NCI-H1694 treated with DMSO at 0.1 percent for 48 hours (cell line): ENCODE measurements around the gene CDK16.
A peak's percentile ranks its signal among the peaks of the same experiment; 100 is the strongest.

Experiments used
- DNase-seq: peaks from one replicate; lab custom pipeline; 2025; lab: John Stamatoyannopoulos, UW

Gene CDK16

GRCh38 chrX:47218280-47218919, at the start of gene CDK16:
Gene CDK16 (plus strand): TSS chrX:47218681. CDS start chrX:47223558, 4,877 bp downstream.
- DNase-seq = peak; percentile 65

- no peak for DNase-seq
Measured at GRCh38 chrX:47169273-47169672, 49.2 kb upstream of the CDK16 start.

DNA sequence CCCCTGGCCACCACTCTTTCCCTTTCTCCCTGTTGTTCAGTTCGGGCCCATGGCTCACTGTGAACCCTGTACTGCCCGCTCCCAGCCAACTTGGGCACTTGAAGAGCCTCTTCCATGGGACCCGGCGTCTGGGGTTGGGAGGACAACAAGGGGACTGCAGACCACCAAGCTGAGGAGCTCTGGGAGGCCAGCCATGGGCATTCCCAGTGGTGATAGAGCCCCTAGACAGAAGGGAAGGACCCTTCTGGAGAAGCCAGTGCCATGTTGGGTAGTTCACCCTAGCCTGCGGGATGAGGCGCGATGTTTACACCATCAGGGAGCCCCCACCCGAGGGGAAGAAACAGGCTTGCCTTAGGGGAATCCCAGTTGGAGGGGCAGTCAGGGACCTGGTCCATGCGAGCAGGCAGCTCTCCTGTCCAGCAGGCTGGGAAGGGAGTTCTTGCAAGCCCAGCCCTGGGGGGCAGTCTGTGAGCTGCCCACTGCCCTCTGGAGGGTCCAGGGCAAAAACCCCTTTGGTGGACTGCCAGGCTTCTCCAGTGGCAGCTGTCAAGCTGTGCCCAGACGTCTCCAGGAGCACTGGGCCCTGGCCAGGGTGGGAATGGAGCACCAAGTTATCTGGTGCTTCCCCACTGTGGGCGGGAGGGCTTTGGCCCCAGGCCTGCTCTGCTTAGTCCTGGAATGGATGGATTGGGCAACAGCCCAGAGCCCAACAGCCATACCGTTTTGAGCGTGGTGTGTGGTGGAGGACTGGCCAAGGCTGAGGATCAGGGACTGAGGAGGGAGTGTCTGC, 48.6 kb upstream of the CDK16 start:
- DNase-seq = no peak

- no peak for DNase-seq
Measured at GRCh38 chrX:47170861-47171692, 47.4 kb upstream of the CDK16 start.

DNA sequence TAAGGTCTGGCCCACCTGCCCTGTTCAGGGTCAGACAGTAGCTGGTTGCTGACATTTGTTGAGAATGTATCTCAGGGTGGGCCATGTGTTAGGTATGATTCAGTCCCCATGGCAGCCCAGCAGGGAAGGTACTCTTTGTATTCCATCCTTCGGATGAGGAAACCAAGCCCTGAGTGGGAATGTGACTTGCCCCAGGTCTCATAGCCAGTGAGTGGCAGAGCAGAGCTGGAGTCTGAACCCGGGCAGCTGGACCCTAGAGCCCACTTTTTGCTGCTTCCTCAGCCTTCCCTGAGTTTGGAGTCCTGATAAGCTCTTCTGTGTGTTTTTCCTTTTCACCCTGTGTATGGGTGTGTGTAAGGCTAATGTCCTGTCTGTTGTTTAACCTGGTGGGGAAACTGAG, 46.5 kb upstream of the CDK16 start:
- no peak for DNase-seq

DNA sequence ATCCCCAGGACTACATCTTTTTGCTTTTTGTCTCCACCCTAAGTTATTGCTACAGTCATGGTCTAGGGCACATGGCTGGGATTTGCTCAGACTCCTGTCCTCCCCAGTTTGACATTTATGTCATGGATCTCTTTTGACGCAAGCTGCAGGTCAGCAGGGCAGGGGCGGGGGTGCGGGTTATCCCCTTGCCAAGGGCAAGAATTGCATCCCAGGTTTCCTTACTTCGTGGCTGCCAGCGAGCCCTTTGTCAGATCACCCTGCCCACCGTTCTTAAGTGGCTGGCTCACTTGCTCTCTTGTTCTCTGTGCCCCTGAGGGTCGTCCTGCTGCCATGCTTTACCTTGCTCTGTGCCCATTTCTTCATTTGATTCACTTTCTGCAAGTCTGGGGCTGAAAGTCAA, 45.9 kb upstream of the CDK16 start:
- DNase-seq = no peak

- no peak for DNase-seq
Measured at GRCh38 chrX:47172971-47173792, 45.3 kb upstream of the CDK16 start.

GRCh38 chrX:47174376-47174775, 44.1 kb upstream of the CDK16 start:
- no peak for DNase-seq

GRCh38 chrX:47174846-47175587, 43.5 kb upstream of the CDK16 start:
- no peak for DNase-seq

- DNase-seq = no peak
Measured at GRCh38 chrX:47175588-47175980, 42.9 kb upstream of the CDK16 start.

DNA sequence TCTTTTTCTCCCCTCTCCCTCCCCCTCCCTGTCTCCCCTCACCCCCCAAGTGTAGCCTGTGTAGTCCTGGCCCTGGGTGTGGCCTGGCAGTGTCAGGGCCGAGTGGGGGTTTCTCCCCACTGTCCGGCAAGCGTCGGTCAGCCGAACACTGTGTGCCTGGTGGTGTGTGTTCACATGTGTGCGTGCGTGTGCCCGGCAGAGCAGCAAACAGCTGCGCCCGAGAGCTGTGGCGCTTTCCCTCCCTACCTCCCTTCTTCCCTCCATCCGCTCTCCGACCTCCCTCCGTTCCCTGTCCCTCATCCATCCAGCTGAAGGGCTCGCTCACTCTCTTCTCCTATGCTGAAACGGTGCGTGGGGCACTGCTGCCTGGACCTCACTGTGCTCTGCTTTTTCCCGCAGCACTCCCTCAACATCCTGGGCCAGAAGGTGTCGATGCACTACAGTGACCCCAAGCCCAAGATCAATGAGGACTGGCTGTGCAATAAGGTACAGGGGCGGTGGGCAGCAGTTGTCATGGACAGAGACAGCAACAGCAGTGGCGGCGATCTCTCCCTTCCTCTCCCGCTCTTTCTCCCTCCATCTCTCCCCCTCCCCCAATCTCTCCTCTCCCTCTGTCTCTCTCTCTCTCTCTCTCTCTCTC, 42.3 kb upstream of the CDK16 start:
- no peak for DNase-seq

DNA sequence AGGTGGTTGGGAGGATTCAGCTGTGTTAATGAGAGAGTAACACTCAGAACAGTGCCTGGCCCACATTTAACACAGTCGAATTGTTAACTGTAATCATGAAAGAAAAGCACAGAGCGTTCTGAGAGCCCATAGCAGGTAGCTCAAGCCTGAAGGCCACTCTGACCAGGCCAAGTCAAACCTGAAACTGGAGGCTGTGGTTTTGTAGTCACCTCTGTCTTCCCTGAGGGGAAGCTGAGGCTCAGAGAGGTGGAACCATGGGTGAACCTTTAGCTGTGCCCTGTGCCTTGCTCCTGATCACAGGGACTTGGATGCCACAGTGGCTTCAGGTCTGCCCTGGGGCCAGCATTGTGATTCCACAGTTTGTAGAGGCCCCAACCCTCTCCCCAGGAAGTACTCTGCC, 41.4 kb upstream of the CDK16 start:
- DNase-seq = no peak

- no peak for DNase-seq
Measured at GRCh38 chrX:47178337-47178736, 40.1 kb upstream of the CDK16 start.

DNA sequence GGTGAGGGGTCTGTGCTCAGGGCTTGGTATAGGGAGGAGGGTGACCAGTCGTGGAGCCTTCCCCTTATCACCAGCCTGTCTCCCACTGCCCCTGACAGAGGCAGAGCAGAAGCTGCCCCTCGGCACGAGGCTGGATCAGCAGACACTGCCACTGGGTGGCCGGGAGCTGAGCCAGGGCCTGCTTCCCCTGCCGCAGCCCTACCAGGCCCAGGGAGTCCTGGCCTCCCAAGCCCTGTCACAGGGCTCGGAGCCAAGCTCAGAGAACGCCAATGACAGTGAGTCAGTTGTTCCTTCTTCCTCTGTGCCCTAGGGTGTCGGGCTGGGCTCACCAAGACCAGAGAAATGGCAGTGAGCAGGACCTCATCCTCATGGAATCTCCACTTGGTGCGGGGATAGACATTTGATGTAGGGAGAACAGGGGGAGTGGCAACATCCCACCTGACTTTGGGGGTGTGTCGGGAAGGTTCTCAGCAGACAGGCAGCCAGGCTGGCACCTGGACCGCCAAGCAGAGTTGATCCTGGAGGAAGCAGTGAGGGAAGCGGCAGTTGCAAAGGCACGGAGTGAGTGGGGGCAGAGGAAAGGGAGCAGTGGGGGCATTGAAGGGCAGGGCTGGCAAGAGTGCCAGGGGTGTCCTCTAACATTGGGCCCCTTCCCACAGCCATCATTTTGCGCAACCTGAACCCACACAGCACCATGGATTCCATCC, 39.1 kb upstream of the CDK16 start:
- no peak for DNase-seq

- DNase-seq = no peak
Measured at GRCh38 chrX:47179928-47180255, 38.6 kb upstream of the CDK16 start.

- DNase-seq = no peak
Measured at GRCh38 chrX:47180346-47180745, 38.1 kb upstream of the CDK16 start.

DNA sequence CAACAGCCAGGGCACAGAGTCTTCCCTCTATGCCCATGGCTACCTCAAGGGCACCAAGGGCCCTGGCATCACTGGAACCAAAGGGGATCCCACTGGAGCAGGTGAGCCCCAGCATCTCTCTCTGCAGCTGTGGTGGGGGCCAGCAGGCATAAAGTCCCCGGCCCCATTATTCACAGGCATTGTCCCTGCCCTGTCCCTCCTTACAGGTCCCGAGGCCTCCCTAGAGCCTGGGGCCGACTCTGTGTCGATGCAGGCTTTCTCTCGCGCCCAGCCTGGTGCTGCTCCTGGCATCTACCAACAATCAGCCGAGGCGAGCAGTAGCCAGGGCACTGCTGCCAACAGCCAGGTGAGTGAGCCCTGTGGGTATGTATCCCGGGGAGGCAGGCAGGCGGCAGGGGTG, 37.2 kb upstream of the CDK16 start:
- no peak for DNase-seq

- no peak for DNase-seq
Measured at GRCh38 chrX:47182106-47182700, 36.3 kb upstream of the CDK16 start.

GRCh38 chrX:47184486-47184885, 34.0 kb upstream of the CDK16 start:
- DNase-seq = no peak

DNA sequence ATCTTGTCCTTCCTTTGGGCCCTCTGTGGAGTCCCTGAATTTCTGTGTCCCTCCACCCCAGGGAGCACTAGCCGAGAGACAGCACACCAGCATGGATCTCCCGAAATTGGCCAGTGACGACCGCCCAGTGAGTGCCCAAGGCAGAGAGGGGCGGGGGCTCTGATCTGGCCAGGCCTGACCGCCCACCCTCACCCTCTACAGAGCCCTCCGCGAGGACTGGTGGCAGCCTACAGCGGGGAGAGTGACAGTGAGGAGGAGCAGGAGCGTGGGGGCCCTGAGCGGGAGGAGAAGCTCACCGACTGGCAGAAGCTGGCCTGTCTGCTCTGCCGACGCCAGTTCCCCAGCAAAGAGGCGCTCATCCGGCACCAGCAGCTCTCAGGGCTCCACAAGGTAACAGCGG, 33.2 kb upstream of the CDK16 start:
- no peak for DNase-seq
